SK-N-DZ (cell line): ENCODE data around the gene EMB. TPM values are rescaled to one million over a fixed set of nuclear protein-coding genes. Genes with fewer than 3 reads are reported as not detected.
"Not testable (repeated sequence)": the region's sequence is repeated elsewhere in the genome, so short reads cannot be mapped to it uniquely, and the experiment has no call there.

ENCODE experiments used
- DNase-seq: peaks from one replicate; pipeline ENCODE4 v3.0.0-alpha.2; 2015; ENCODE audit warnings: low spot score
- polyA plus RNA-seq, 2 experiments: library from polyadenylated mRNA; depleted of rRNA; stranded (reverse); fragments of >200 nt; gene quantifications; 2 replicates each; pipeline ENCODE4 v1.2.3, GENCODE V29; 2014

The EMB gene, protein sequence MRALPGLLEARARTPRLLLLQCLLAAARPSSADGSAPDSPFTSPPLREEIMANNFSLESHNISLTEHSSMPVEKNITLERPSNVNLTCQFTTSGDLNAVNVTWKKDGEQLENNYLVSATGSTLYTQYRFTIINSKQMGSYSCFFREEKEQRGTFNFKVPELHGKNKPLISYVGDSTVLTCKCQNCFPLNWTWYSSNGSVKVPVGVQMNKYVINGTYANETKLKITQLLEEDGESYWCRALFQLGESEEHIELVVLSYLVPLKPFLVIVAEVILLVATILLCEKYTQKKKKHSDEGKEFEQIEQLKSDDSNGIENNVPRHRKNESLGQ
- 5.1 and 5.4 TPM in 2 replicates for polyA plus RNA-seq (2014; cell fraction: cytosol; rRNA removed)
- polyA plus RNA-seq (2014; cell fraction: nucleus; rRNA removed): 7.3 and 10.3 TPM in 2 replicates

- DNase-seq: peak; percentile 74
These were observed at the start of gene EMB for GRCh38 chr5:50440651-50441492. TSS of gene EMB (minus strand) at chr5:50441288. CDS start at chr5:50441151, 137 bp downstream.

GRCh38 chr5:50489491-50489890, 48.4 kb upstream of the EMB start:
- not testable (repeated sequence) for DNase-seq

DNA sequence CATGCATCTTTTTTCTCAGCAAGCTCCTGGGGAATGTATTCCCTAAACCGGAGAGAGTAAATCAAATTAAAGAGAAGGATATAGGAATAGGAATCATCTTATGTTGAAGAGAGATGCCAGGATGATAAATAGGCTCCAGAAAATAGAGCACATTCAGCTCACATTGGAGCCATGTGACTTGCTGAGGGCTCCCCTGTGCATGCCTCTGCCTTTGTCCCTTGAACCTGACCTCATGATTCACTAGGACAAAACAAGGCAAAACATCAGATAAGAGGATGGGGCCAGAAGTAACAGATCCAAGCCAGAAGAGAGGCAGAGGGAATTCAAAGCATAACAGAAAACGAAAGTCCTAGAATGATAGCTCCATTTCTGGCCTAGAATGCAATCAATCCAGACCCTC, 37.7 kb upstream of the EMB start:
- not testable (repeated sequence) for DNase-seq

GRCh38 chr5:50476549-50476948, 35.5 kb upstream of the EMB start:
- DNase-seq: no peak

DNA sequence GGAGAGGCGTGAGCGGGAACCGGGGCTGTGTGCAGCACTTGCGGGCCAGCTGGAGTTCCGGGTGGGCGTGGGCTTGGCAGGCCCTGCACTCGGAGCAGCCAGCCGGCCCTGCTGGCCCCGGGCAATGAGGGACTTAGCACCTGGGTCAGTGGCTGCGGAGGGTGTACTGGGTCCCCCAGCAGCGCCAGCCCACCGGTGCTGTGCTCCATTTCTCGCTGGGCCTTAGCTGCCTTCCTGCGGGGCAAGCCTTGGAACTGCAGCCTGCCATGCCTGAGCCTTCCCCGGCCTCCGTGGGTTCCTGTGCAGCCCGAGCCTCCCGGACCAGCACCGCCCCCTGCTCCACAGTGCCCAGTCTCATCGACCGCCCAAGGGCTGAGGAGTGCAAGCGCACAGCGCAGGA, 23.9 kb upstream of the EMB start:
- not testable (repeated sequence) for DNase-seq

- no peak for DNase-seq
These were observed 22.6 kb upstream of the EMB start for GRCh38 chr5:50463726-50464125.

GRCh38 chr5:50463047-50463446, 22.0 kb upstream of the EMB start:
- no peak for DNase-seq

DNA sequence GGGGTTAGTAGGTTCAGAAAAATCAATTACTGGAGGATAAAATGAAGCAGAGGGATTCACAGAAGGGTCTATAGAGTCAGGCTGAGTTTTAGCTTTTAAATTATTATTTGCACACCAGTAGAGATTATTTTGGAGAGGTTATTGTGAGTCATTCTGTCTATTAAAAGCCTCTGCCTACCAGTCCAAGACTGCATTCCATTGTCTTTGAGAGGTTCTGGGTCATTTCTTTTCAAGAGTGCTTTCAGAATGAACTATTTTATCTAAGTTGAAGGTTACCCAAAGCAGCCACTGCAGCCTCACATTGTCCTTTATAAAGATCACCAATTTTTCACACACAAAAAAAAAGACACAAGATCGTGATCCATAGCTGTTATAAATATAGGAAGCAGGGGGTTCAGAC, 21.5 kb upstream of the EMB start:
- DNase-seq: not testable (repeated sequence)

DNA sequence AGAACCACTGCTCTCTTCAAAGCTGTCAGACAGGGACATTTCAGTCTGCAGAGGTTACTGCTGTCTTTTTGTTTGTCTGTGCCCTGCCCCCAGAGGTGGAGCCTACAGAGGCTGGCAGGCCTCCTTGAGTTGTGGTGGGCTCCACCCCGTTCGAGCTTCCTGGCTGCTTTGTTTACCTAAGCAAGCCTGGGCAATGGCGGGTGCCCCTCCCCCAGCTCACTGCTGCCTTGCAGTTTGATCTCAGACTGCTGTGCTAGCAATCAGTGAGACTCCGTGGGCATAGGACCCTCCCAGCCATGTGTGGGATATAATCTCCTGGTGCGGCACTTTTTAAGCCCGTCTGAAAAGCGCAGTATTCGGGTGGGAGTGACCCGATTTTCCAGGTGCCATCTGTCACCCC, 17.3 kb upstream of the EMB start:
- DNase-seq: not testable (repeated sequence)

DNA sequence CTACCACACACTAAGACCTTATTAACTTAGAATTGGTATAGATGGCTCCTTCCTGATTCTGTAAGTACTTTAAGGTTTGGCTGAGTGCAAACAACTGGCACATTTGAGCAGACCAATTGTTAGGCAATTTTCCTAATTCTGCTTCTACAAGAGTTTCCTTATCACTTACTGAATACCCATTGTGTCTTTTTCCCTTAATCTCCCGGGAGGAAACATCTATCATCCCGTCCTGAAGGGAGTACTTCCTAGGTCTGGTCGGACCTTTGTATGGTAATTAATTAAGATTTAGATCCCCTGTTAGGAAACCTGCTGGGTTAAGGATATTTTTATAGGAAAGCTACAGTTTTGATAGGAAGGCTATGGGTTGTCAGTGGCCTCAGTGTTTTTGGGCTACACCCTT, 8.2 kb upstream of the EMB start:
- DNase-seq: not testable (repeated sequence)

- no peak for DNase-seq
These were observed 6.9 kb upstream of the EMB start for GRCh38 chr5:50447941-50448340.

DNA sequence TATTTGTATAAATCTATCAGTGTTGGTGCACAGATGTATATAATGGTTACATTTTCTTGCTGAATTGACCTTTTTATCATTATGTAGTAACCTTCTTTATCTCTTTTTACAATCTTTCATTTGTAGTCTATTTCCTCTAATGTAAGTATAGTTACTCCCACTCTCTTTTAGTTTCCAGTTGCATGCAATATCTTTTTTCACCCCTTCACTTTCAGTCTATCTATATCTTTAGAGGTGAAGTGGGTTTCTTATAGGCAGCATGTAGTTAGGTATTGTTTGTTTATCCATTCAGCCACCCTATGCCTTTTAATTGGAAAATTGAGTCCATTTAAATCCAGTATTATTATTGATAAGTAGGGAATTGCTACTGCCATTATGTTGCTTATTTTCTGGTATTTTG, 6.1 kb upstream of the EMB start:
- DNase-seq: no peak

- DNase-seq: no peak
These were observed 4.3 kb upstream of the EMB start for GRCh38 chr5:50445296-50445949.

- DNase-seq: not testable (repeated sequence)
These were observed 1.8 kb upstream of the EMB start for GRCh38 chr5:50442559-50443539.

DNA sequence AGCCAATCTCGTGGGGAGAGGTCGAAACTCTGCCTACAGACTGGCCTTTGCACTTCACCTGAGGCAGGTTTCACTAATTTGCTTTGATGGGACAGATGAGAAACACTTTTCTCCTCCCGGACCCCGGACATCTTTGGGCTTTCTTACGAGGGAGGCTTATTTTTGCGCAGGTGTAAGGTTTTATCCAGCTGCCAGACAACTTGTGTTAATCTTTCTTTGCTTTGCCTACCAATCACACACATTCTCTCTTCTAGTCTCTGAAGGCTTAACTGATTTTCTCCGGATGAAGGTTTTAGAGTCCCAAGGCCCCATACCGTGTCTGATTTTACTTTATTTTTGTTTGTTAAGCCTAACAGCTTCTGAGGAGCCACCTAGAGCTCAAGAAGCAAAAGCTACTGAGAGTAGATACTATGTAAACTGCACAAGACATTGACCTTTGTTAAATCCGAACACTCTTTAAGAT, 436 bp upstream of the EMB start:
- no peak for DNase-seq

DNA sequence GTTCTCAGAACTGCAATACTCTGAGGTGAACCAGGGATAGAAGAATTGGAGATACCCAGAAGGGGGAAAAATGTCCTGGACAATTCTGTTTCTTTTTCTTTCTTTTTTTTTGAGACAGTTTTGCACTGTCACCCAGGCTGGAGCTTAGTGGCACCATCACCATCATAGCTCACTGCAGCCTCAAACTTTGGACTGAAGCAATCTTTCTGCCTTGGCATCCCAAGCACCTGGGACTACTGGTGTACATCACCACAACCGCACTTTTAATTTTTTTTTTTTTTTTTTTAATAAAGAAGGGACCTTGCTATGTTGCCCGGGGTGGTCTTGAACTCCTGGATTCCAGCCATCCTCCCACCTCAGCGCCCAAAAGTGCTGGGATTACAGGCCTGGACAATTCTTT, 1.9 kb downstream of the EMB start:
- DNase-seq: no peak

- DNase-seq: not testable (repeated sequence)
These were observed 3.0 kb downstream of the EMB start for GRCh38 chr5:50438060-50438459.

DNA sequence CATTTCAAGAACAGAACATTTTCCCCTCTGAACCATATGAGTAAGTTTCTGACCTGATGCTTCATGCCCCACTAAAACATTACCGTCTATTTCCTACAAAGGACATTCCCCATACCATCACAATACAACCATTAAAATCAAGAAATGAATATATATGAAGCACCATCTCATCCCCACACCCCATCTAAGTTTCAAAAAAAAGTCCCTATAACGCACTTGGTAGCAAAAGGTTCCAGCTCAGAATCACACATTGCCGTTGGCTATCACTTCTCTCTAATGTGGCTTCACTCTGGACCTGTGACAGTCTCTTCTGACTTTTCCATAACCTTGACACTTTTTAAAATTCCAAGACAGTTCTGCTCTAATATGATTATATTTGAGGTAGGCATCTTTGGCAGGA, 5.9 kb downstream of the EMB start:
- no peak for DNase-seq

- not testable (repeated sequence) for DNase-seq
These were observed 9.8 kb downstream of the EMB start for GRCh38 chr5:50431133-50431904.
